GM23338 (cell line): ENCODE results near the gene LRP10. TPM values are rescaled to one million over a fixed set of nuclear protein-coding genes. Genes with fewer than 3 reads are reported as not detected.

Experiments
- ATAC-seq: fragments of 200-7000 bp; cut with Tn5 transposase; 3 replicates; pipeline ENCODE4 v1.9.1; 2020
- DNase-seq: peaks from one replicate; pipeline ENCODE4 v3.0.0-alpha.2; 2015; ENCODE audit warnings: low spot score
- H2AFZ ChIP-seq: fragments of 200-600 bp; sonication (generic); 2 replicates; pipeline ENCODE4 v1.8.0; 2016; ENCODE audit warnings: antibody characterized with exemption, mild to moderate bottlenecking, moderate library complexity
- H3F3A ChIP-seq: fragments of 200-600 bp; sonication (generic); replicated peaks from 2 replicates; pipeline ENCODE4 v1.8.0; 2017; ENCODE audit warnings: antibody characterized with exemption, mixed run types, low read depth
- H3K27ac ChIP-seq: fragments of 200-600 bp; sonication (generic); 2 replicates; pipeline ENCODE4 v1.6.1; 2016; ENCODE audit warnings: low read depth
- H3K27me3 ChIP-seq: fragments of 200-600 bp; sonication (generic); 2 replicates; pipeline ENCODE4 v1.8.0; 2016; ENCODE audit warnings: mild to moderate bottlenecking, mixed run types, moderate library complexity; ENCODE audit not compliant: insufficient read depth
- H3K36me3 ChIP-seq: fragments of 200-600 bp; sonication (generic); 2 replicates; pipeline ENCODE4 v1.8.0; 2016; ENCODE audit warnings: mild to moderate bottlenecking; ENCODE audit not compliant: insufficient read depth
- H3K4me1 ChIP-seq: fragments of 200-600 bp; sonication (generic); 2 replicates; pipeline ENCODE4 v1.8.0; 2016; ENCODE audit warnings: mild to moderate bottlenecking, moderate library complexity; ENCODE audit not compliant: insufficient read depth
- H3K4me2 ChIP-seq: fragments of 200-600 bp; sonication (generic); 2 replicates; pipeline ENCODE4 v1.7.1; 2017; ENCODE audit warnings: mixed run types
- H3K4me3 ChIP-seq: fragments of 200-600 bp; sonication (generic); 2 replicates; pipeline ENCODE4 v1.6.1; 2016; ENCODE audit warnings: mixed run types
- H3K79me2 ChIP-seq: fragments of 200-600 bp; sonication (generic); replicated peaks from 2 replicates; pipeline ENCODE4 v1.8.0; 2017; ENCODE audit warnings: mild to moderate bottlenecking; ENCODE audit not compliant: insufficient read depth
- H3K9me2 ChIP-seq: fragments of 200-600 bp; sonication (generic); 2 replicates; pipeline ENCODE4 v1.8.0; 2017; ENCODE audit not compliant: insufficient read depth
- H4K20me1 ChIP-seq: fragments of 200-600 bp; sonication (generic); replicated peaks from 2 replicates; pipeline ENCODE4 v1.8.0; 2017; ENCODE audit warnings: mild to moderate bottlenecking; ENCODE audit not compliant: insufficient read depth
- H3K27ac Mint-ChIP-seq: 2 replicates; pipeline ENCODE4 v1.8.0; 2020; ENCODE audit warnings: inconsistent platforms, mild to moderate bottlenecking, moderate library complexity, mixed read lengths
- H3K27me3 Mint-ChIP-seq: 3 replicates; pipeline ENCODE4 v1.8.0; 2022; ENCODE audit warnings: low read depth, mild to moderate bottlenecking, moderate library complexity, mixed read lengths, inconsistent platforms; ENCODE audit not compliant: insufficient read depth, poor library complexity
- H3K36me3 Mint-ChIP-seq: 3 replicates; pipeline ENCODE4 v1.8.0; 2021; ENCODE audit warnings: low read depth, mild to moderate bottlenecking, inconsistent platforms, moderate library complexity, mixed read lengths
- H3K4me1 Mint-ChIP-seq: 3 replicates; pipeline ENCODE4 v1.8.0; 2020; ENCODE audit warnings: mild to moderate bottlenecking, inconsistent platforms, mixed read lengths
- H3K4me3 Mint-ChIP-seq: 3 replicates; pipeline ENCODE4 v1.8.0; 2021; ENCODE audit warnings: moderate library complexity, mild to moderate bottlenecking, inconsistent platforms, mixed read lengths
- H3K9me3 Mint-ChIP-seq: 3 replicates; pipeline ENCODE4 v1.8.0; 2020; ENCODE audit warnings: moderate library complexity, mild to moderate bottlenecking, inconsistent platforms, mixed read lengths
- CREB1 ChIP-seq: fragments of 250-450 bp; sonication (Bioruptor Pico); IDR thresholded peaks from 2 replicates; pipeline ENCODE4 v1.5.0; 2020; ENCODE audit warnings: low read depth, mild to moderate bottlenecking, moderate library complexity
- CTCF ChIP-seq, 2 experiments: fragments of 200-600 bp in 1 of 2; sonication (generic) in 1 of 2; conservative IDR thresholded peaks; 2 replicates each; pipeline versions ENCODE4 v1.5.1 to v1.6.1; 2016 to 2017; ENCODE audit warnings: antibody characterized with exemption in 2 of 2, low read depth in 2 of 2, mild to moderate bottlenecking in 2 of 2, moderate library complexity in 1 of 2
- EZH2 ChIP-seq: fragments of 200-600 bp; sonication (generic); IDR thresholded peaks from one replicate; pipeline ENCODE4 v1.8.0; 2017; ENCODE audit warnings: antibody characterized with exemption, mild to moderate bottlenecking, low read depth; ENCODE audit not compliant: unreplicated experiment
- EZH2phosphoT487 ChIP-seq: fragments of 200-600 bp; sonication (generic); IDR thresholded peaks from one replicate; pipeline ENCODE4 v1.8.1; 2018; ENCODE audit warnings: antibody characterized with exemption; ENCODE audit not compliant: unreplicated experiment
- JUNB ChIP-seq: IDR thresholded peaks from one replicate; pipeline ENCODE4 v1.6.1; 2016; ENCODE audit warnings: antibody characterized with exemption; ENCODE audit not compliant: unreplicated experiment
- NANOG ChIP-seq: IDR thresholded peaks from 2 replicates; pipeline ENCODE4 v1.6.1; 2016; ENCODE audit warnings: antibody characterized with exemption, borderline replicate concordance
- POLR2AphosphoS5 ChIP-seq: IDR thresholded peaks from 2 replicates; pipeline ENCODE4 v1.6.1; 2016; ENCODE audit warnings: antibody characterized with exemption, low read depth
- REST ChIP-seq: IDR thresholded peaks from one replicate; pipeline ENCODE4 v1.6.1; 2018; ENCODE audit warnings: antibody characterized with exemption; ENCODE audit not compliant: unreplicated experiment
- STAT1 ChIP-seq: IDR thresholded peaks from one replicate; pipeline ENCODE4 v1.6.1; 2016; ENCODE audit warnings: antibody characterized with exemption; ENCODE audit not compliant: unreplicated experiment
- ZNF114 ChIP-seq: fragments of 250-450 bp; sonication (Bioruptor Pico); IDR thresholded peaks from 2 replicates; pipeline ENCODE4 v1.5.0; 2020; ENCODE audit warnings: mild to moderate bottlenecking, moderate library complexity
- ZNF331 ChIP-seq: fragments of 250-450 bp; sonication (Bioruptor Pico); IDR thresholded peaks from 2 replicates; pipeline ENCODE4 v1.5.0; 2020; ENCODE audit warnings: low read depth, mild to moderate bottlenecking, moderate library complexity
- ZNF462 ChIP-seq: fragments of 250-450 bp; sonication (Bioruptor Pico); IDR thresholded peaks from 2 replicates; pipeline ENCODE4 v1.5.0; 2020; ENCODE audit warnings: mild to moderate bottlenecking, moderate library complexity
- polyA plus RNA-seq: library from polyadenylated mRNA; unstranded; fragments of >200 nt; fragmentation: Nextera tagmentation; extraction: Ambion mirVana; gene quantifications from 2 replicates; pipeline ENCODE4 v1.2.1, GENCODE V29; 2016
- total RNA-seq: library from RNA; depleted of rRNA; stranded (reverse); fragments of >200 nt; shearing (Covaris generic); gene quantifications from 2 replicates; pipeline ENCODE4 v1.2.3, GENCODE V29; 2014

The LRP10 gene
- total and polyA plus RNA-seq, 2 experiments from 2014 or later = 6.4 to 18.1 TPM

- no peak for TF ChIP-seq ZNF462 (CRISPR knock-in tag)
- TF ChIP-seq STAT1 = no peak
- TF ChIP-seq NANOG = no peak
- TF ChIP-seq CREB1 (CRISPR knock-in tag) = no peak
- TF ChIP-seq ZNF331 (CRISPR knock-in tag) = no peak
- TF ChIP-seq EZH2phosphoT487 = no peak
- TF ChIP-seq JUNB = no peak
These were observed 7.0 kb downstream of the LRP10 start (continued) for GRCh38 chr14:22878271-22879246.

GRCh38 chr14:22882064-22882463 lies 10.5 kb downstream of the LRP10 start:
- peak overlapping the region; percentile 1; the same call in 1 of the 3 replicates for H3K4me3 Mint-ChIP-seq
- peaks cover 28% of the 10 kb centered on the region for H3K4me1 ChIP-seq
- peaks cover 31% of the 10 kb centered on the region for H3K27me3 Mint-ChIP-seq
- peaks cover 8% of the 10 kb centered on the region; the same call in 1 of the 2 replicates for H3F3A ChIP-seq
- peak overlapping the region; percentile 85 for H3K4me2 ChIP-seq
- peaks cover 17% of the 10 kb centered on the region for H3K27me3 ChIP-seq
- H3K79me2 ChIP-seq = no peaks in the 10 kb centered on the region
- peaks cover 37% of the 10 kb centered on the region for H3K4me1 Mint-ChIP-seq
- H3K36me3 Mint-ChIP-seq = peaks cover 16% of the 10 kb centered on the region; the same call in 2 of the 3 replicates
- peak overlapping the region; percentile 47; the same call in 1 of the 2 replicates for H3K4me3 ChIP-seq
- no peaks in the 10 kb centered on the region for H3K9me2 ChIP-seq
- no peak overlapping the region for H3K27ac ChIP-seq
- no peaks in the 10 kb centered on the region for H4K20me1 ChIP-seq
- DNase-seq = no peak
- H2AFZ ChIP-seq = peak overlapping the region; percentile 33; the same call in 1 of the 2 replicates
- ATAC-seq = no peak
- no peaks in the 10 kb centered on the region for H3K36me3 ChIP-seq
- no peak overlapping the region for H3K27ac Mint-ChIP-seq
- H3K9me3 Mint-ChIP-seq = no peaks in the 10 kb centered on the region; the same call in 2 of the 3 replicates
- TF ChIP-seq STAT1 (no peak), ZNF331 (CRISPR knock-in tag) (no peak), ZNF114 (CRISPR knock-in tag) (no peak), REST (no peak), POLR2AphosphoS5 (no peak), JUNB (no peak), EZH2phosphoT487 (no peak), CTCF (conservative IDR thresholded peaks at IDR 0.05; ENCODE audit: low read depth in 2 of 2) (no peak), NANOG (no peak), EZH2 (no peak)
